SK-N-SH treated with all-trans-retinoic acid at 6 μM for 48 hours (cell line): ENCODE measurements around the gene PRDM15.

ENCODE experiments used
- ARNTL ChIP-seq: fragments of 450-650 bp; formaldehyde crosslinking; IDR thresholded peaks from 2 replicates; pipeline ENCODE4 v1.5.0; 2020; ENCODE audit warnings: low read depth, mild to moderate bottlenecking, moderate library complexity, borderline replicate concordance
- BACH2 ChIP-seq: fragments of 250-450 bp; sonication (Bioruptor Pico); IDR thresholded peaks from 2 replicates; pipeline ENCODE4 v1.9.0; 2021; ENCODE audit warnings: mild to moderate bottlenecking, borderline replicate concordance
- CREB5 ChIP-seq: fragments of 250-450 bp; sonication (Bioruptor Pico); IDR thresholded peaks from 2 replicates; pipeline ENCODE4 v1.5.1; 2020; ENCODE audit warnings: low read depth, mild to moderate bottlenecking, moderate library complexity
- ISL1 ChIP-seq: fragments of 250-450 bp; sonication (Bioruptor Pico); IDR thresholded peaks from 2 replicates; pipeline ENCODE4 v2.1.2; 2022; ENCODE audit warnings: mild to moderate bottlenecking, moderate library complexity
- PPARA ChIP-seq: fragments of 250-450 bp; sonication (Bioruptor Pico); IDR thresholded peaks from 2 replicates; pipeline ENCODE4 v1.5.0; 2020; ENCODE audit warnings: mild to moderate bottlenecking, borderline replicate concordance
- RARB ChIP-seq: fragments of 250-450 bp; sonication (Bioruptor Pico); IDR thresholded peaks from 2 replicates; pipeline ENCODE4 v1.8.0; 2021; ENCODE audit warnings: mild to moderate bottlenecking, moderate library complexity
- ZC3H10 ChIP-seq: fragments of 250-450 bp; sonication (Bioruptor Pico); IDR thresholded peaks from 2 replicates; pipeline ENCODE4 v1.5.1; 2021; ENCODE audit warnings: mild to moderate bottlenecking, moderate library complexity
- ZFP3 ChIP-seq: fragments of 250-450 bp; sonication (Bioruptor Pico); IDR thresholded peaks from 2 replicates; pipeline ENCODE4 v1.5.0; 2020; ENCODE audit warnings: mild to moderate bottlenecking, moderate library complexity
- ZFP30 ChIP-seq: fragments of 450-650 bp; formaldehyde crosslinking; IDR thresholded peaks from 2 replicates; pipeline ENCODE4 v1.5.0; 2022; ENCODE audit warnings: mild to moderate bottlenecking, moderate library complexity
- ZNF565 ChIP-seq: fragments of 450-650 bp; formaldehyde crosslinking; conservative IDR thresholded peaks from 2 replicates; pipeline ENCODE4 v1.5.0; 2020; ENCODE audit warnings: low read depth, mild to moderate bottlenecking, moderate library complexity
- ZNF8 ChIP-seq: fragments of 450-650 bp; formaldehyde crosslinking; IDR thresholded peaks from 2 replicates; pipeline ENCODE4 v1.5.0; 2020; ENCODE audit warnings: mild to moderate bottlenecking, moderate library complexity
- TF ChIP-seq, protein P1 (sequence below): fragments of 250-450 bp; sonication (Bioruptor Pico); IDR thresholded peaks from 2 replicates; pipeline ENCODE4 v1.8.0; 2020; ENCODE audit warnings: mild to moderate bottlenecking, moderate library complexity, borderline replicate concordance
- TF ChIP-seq, protein P2 (sequence below): fragments of 250-450 bp; sonication (Bioruptor Pico); IDR thresholded peaks from 2 replicates; pipeline ENCODE4 v1.5.1; 2021; ENCODE audit warnings: mild to moderate bottlenecking, moderate library complexity
- TF ChIP-seq, protein P3 (sequence below): fragments of 250-450 bp; sonication (Bioruptor Pico); IDR thresholded peaks from 2 replicates; pipeline ENCODE4 v1.5.0; 2020; ENCODE audit warnings: mild to moderate bottlenecking, moderate library complexity

- TF ChIP-seq ISL1 (CRISPR knock-in tag) (no peak), PPARA (CRISPR knock-in tag) (no peak), RARB (no peak), ARNTL (no peak), CREB5 (CRISPR knock-in tag) (no peak), BACH2 (no peak), ZNF565 (CRISPR knock-in tag) (no peak), ZFP3 (CRISPR knock-in tag) (no peak), ZFP30 (no peak), ZNF8 (CRISPR knock-in tag) (no peak), ZC3H10 (CRISPR knock-in tag) (no peak)
- TF ChIP-seq, protein P1, sequence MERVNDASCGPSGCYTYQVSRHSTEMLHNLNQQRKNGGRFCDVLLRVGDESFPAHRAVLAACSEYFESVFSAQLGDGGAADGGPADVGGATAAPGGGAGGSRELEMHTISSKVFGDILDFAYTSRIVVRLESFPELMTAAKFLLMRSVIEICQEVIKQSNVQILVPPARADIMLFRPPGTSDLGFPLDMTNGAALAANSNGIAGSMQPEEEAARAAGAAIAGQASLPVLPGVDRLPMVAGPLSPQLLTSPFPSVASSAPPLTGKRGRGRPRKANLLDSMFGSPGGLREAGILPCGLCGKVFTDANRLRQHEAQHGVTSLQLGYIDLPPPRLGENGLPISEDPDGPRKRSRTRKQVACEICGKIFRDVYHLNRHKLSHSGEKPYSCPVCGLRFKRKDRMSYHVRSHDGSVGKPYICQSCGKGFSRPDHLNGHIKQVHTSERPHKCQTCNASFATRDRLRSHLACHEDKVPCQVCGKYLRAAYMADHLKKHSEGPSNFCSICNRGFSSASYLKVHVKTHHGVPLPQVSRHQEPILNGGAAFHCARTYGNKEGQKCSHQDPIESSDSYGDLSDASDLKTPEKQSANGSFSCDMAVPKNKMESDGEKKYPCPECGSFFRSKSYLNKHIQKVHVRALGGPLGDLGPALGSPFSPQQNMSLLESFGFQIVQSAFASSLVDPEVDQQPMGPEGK: no peak
- TF ChIP-seq, protein P2, sequence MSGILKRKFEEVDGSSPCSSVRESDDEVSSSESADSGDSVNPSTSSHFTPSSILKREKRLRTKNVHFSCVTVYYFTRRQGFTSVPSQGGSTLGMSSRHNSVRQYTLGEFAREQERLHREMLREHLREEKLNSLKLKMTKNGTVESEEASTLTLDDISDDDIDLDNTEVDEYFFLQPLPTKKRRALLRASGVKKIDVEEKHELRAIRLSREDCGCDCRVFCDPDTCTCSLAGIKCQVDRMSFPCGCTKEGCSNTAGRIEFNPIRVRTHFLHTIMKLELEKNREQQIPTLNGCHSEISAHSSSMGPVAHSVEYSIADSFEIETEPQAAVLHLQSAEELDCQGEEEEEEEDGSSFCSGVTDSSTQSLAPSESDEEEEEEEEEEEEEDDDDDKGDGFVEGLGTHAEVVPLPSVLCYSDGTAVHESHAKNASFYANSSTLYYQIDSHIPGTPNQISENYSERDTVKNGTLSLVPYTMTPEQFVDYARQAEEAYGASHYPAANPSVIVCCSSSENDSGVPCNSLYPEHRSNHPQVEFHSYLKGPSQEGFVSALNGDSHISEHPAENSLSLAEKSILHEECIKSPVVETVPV (CRISPR knock-in tag): no peak
- TF ChIP-seq, protein P3, sequence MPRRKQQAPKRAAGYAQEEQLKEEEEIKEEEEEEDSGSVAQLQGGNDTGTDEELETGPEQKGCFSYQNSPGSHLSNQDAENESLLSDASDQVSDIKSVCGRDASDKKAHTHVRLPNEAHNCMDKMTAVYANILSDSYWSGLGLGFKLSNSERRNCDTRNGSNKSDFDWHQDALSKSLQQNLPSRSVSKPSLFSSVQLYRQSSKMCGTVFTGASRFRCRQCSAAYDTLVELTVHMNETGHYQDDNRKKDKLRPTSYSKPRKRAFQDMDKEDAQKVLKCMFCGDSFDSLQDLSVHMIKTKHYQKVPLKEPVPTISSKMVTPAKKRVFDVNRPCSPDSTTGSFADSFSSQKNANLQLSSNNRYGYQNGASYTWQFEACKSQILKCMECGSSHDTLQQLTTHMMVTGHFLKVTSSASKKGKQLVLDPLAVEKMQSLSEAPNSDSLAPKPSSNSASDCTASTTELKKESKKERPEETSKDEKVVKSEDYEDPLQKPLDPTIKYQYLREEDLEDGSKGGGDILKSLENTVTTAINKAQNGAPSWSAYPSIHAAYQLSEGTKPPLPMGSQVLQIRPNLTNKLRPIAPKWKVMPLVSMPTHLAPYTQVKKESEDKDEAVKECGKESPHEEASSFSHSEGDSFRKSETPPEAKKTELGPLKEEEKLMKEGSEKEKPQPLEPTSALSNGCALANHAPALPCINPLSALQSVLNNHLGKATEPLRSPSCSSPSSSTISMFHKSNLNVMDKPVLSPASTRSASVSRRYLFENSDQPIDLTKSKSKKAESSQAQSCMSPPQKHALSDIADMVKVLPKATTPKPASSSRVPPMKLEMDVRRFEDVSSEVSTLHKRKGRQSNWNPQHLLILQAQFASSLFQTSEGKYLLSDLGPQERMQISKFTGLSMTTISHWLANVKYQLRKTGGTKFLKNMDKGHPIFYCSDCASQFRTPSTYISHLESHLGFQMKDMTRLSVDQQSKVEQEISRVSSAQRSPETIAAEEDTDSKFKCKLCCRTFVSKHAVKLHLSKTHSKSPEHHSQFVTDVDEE (CRISPR knock-in tag): no peak
These were observed 112.1 kb downstream of the PRDM15 start, which contains the start of gene RIPK4 for GRCh38 chr21:41766883-41767605.
